NCI-H526 treated with DMSO at 0.1 percent for 48 hours (cell line): ENCODE results near the gene AVP.

ENCODE experiments used
- DNase-seq: peaks from one replicate; lab custom pipeline; 2025; lab: John Stamatoyannopoulos, UW

AVP gene

DNA sequence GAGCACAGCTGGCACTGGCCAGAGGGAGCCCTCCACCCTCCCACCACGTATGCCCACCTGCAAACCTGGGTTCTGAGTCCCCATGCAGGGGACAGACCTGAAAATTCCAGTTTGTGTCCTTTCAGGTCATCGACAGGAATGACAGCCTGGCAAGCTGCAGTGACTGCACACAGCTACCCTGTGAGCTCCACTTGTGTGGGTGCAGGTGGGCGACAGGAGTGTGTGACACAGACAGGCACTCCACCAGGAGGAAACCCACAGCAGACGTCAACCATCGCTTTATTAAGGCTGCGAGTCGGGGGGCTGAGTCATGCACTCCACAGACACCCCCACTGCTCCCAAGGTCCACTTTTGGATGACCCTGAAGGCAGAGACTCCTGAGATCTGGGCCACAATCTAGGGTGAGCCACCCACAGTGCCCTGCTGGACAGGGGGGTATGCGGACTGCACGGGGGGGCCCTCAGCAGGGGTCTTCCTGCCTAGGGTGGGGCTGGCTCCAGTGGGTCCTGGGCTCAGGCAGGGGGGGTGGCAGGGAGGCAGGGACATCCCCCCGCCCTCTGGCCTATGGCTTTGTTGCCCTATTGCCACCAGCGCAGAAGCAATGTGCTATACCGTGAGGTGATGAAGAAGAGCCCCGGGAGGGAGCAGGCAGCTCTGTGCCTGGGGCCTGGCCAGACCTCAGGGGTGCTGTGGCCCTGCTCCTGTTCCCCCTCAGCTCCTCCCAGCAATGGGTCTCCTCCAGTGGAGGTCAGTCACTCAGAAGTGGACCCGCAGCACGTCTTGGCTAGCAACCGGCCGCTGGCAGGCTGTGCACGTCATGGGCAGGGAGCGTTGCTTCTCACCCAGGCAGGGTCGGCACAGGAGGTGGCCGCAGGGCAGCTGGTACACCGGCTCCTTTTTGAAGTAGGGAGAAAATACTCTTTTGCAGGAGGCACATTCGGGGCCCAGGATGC is 25.1 kb upstream of the AVP start:
- DNase-seq, result no peak

GRCh38 chr20:3107464-3108025 is 23.0 kb upstream of the AVP start:
- DNase-seq, result no peak

- DNase-seq, result no peak
Observed at GRCh38 chr20:3106658-3107463, 22.3 kb upstream of the AVP start.

- no peak for DNase-seq
Observed at GRCh38 chr20:3106185-3106584, 21.7 kb upstream of the AVP start.

DNA sequence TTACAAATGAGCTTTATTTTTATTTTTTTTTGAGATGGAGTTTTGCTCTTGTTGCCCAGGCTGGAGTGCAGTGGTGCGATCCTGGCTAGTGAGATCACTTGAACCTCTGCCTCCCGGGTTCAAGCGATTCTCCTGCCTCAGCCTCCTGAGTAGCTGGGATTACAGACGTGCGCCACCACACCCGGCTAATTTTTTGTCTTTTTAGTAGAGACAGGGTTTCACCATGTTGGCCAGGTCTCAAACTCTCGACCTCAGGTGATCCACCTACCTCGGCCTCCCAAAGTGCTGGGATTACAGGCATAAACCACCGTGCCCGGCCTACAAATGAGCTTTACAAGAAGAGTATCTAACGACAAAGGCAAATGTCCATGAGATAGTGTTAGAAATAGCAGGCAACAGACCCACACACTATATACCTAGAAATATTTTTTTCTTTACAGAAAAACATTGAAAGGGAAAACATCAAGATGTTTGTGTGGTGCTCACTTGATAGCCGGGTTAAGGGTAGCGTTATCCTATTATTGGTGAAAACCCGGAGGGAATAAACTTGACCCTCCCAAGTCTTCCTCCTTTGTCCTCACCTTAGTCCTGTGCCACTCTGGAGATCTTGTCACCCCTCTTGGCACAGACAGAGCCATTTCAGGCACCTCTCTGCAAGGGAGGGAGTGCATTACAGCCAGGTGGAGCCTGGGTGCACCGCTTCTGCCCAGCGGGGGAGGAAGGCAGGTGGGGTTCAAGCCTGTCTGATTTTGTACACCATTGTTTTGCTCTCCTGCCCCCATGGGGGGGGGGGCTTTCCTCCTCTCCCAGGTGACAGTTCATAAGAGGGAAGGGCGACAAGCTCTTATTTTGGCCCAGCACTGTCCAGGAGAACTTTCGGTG is 21.0 kb upstream of the AVP start:
- no peak for DNase-seq

DNA sequence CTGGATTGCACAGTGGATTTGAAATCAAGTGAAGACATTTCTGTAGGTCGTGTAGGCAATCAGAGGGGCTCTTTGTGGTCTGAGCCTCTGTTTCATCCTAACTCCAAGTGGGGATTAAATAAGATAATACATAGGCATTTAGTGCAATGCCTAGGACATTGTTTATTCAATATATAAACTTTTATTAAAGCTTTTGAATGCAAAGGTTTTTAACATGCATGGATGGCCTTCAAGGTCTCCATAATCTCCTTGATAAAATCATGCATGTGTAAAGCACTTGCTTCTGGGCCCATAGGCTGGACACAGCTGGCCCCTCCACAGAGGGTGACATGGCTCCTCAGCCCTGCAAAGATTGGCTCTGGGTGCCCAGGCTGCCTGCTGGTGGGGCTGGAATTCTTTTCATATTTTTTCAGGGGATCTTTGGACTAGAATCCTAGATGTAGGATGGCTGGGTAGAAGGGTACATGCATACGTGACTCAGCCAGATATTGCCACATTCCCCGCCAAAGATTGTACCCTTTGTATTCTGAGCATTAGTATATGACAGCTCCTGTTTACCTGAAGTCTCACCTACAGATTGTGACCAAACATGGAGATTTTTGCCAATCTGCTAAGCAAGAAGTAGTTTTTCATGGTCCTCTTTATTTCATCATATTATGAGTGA is 19.0 kb upstream of the AVP start:
- DNase-seq, result no peak

GRCh38 chr20:3102575-3103368 is 18.2 kb upstream of the AVP start:
- DNase-seq, result no peak

GRCh38 chr20:3101737-3102574 is 17.4 kb upstream of the AVP start:
- DNase-seq, result no peak

DNA sequence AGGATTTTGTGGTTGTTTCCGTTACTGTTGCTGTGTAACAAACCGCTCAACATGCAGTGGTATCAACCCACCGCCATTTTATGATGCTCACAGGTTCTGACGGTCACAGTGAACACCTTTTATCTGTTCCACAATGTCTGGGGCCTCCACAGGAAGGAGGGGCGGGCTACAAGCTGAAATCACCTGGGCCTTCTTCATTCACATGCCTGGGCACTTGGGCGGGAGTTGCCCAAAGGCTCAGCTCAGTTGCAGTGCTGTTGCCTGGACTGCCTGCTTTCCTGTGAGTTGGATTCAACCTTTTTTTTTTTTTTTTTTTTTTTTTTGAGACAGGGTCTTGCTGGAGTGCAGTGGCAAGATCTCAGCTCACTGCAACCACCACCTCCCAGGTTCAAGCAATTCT is 16.7 kb upstream of the AVP start:
- no peak for DNase-seq

- no peak for DNase-seq
Observed at GRCh38 chr20:3100480-3100879, 16.0 kb upstream of the AVP start.

- no peak for DNase-seq
Observed at GRCh38 chr20:3094848-3095629, 10.5 kb upstream of the AVP start.

- DNase-seq, result no peak
Observed at GRCh38 chr20:3093861-3094361, 9.4 kb upstream of the AVP start.

DNA sequence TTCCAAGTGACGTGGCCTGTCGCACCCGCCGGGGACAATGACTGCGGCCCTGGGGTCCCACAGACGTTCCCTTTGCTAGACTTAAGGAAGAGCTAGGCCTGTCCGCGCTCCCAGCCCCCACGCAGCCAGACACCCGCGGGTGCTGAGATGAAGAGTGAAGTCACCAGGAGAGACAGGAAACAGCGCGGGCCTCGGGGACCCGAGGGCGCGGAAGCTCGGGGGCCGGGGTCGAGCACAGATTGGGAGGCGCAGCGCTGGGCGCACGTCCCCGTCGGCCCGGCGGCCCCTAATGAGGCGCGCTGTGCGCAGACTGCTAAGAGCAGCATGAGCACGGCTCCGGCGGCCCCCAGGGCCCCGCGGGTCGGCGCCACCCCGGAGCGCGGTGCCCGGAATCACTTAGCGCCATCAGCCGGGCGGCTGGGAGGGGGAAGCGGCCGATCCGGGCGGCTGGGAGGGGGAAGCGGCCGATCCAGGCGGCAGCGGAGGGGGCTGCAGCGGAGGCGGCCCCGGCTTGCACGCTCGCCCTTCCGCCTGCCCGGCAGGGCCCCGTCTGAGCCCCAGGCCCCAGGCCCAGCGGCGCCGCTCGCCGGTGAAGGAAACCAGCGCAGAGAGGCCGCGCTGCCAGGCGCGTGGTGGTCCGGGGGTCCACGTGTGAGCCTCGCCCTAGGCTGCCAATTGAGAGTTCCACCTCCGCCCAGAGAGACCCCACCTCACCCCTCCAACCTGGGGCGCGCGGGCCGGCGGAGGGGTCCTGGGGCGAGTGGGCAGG is 8.3 kb upstream of the AVP start:
- no peak for DNase-seq

- no peak for DNase-seq
Observed at GRCh38 chr20:3090565-3090964, 6.0 kb upstream of the AVP start.

DNA sequence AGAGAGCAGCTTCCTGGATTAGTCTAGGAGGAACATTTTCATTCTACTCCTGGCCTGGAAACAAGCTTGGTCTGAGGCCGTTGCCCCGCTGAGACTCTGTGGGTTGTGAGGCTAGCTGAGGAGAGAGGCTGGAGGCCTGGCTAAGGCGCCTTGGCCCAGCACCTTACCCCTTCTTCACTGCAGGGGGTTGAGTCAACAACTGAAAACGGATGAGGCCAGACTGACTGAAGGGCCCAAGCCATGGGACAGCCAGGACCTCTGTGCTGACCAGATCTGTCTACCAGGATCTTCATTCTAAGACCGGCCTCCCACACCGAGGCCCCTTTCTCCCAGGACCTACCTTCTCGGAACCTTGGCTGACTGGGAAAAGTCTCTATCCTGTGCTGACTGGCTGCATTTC is 3.5 kb upstream of the AVP start:
- DNase-seq, result no peak

- DNase-seq, result no peak
Observed at GRCh38 chr20:3085571-3086072, 1.1 kb upstream of the AVP start.

- no peak for DNase-seq
Observed at GRCh38 chr20:3084986-3085360, 449 bp upstream of the AVP start.
